ENCODE data around the gene LGMN. TPM values are rescaled to one million over a fixed set of nuclear protein-coding genes. Genes with fewer than 3 reads are reported as not detected.

LGMN gene
- total and polyA plus RNA-seq, 4 donors = 86.0 to 164 (median 97.8) TPM

DNA sequence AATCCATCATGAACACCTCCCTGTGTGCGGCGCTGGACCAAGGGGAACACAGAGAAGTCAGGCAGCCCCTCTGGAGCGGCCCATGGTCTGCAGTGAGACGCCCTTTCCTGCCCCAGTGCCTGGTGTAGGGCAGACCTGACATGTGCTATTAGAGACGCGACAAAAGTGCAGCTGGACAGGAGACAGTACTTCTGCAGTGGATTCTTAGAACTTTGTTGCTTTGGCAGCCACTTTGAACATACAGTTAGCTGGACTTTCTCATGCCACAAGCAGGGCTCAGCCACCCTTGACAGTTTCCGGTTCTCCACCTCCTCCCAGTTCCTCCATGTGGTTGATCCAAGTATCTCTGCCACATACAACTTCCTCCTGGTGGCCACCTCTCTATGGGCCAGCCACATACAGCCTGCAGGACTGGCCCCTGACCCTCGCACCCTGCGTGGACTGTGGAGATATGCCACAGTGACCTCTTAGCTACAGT is 45.9 kb downstream of the LGMN start:
- Histone ChIP-seq H3K9me3 (ENCODE audit: control insufficient read depth, low read length) (no peaks in the 10 kb centered on the region), H3K4me1 (ENCODE audit: control insufficient read depth in 1 of 2, insufficient read depth in 2 of 2, low read length in 2 of 2) (no peaks in the 10 kb centered on the region), H3K27ac (ENCODE audit: low read depth in 1 of 2, low read length in 2 of 2) (no peak overlapping the region), H3K36me3 (ENCODE audit: control insufficient read depth in 1 of 2, insufficient read depth in 2 of 2, low read length in 1 of 2) (peaks cover 0 to 2% of the 10 kb centered on the region in 2 donors), H3K4me3 (ENCODE audit: low read length in 2 of 2) (no peak overlapping the region), H3K27me3 (ENCODE audit: control insufficient read depth in 1 of 2, insufficient read depth in 2 of 2, low read length in 1 of 2) (no peaks in the 10 kb centered on the region)
- ATAC-seq (ENCODE audit: low FRiP score) (peak; percentile 33), DNase-seq (peak in 1 of 2 donors; percentile 66)
- WGBS, 2 donors = 89 to 92% methylated on average over 9 of the region's 9 CpGs
- intact Hi-C loops (cut with DNase I) = no loop called here

GRCh38 chr14:92701826-92702225 is 46.6 kb downstream of the LGMN start:
- Histone ChIP-seq H3K27ac (ENCODE audit: low read depth in 1 of 2, low read length in 2 of 2) (no peak overlapping the region), H3K4me3 (ENCODE audit: low read length in 2 of 2) (no peak overlapping the region), H3K27me3 (ENCODE audit: control insufficient read depth in 1 of 2, insufficient read depth in 2 of 2, low read length in 1 of 2) (no peaks in the 10 kb centered on the region), H3K36me3 (ENCODE audit: control insufficient read depth in 1 of 2, insufficient read depth in 2 of 2, low read length in 1 of 2) (peaks cover 0 to 2% of the 10 kb centered on the region in 2 donors), H3K4me1 (ENCODE audit: control insufficient read depth in 1 of 2, insufficient read depth in 2 of 2, low read length in 2 of 2) (no peaks in the 10 kb centered on the region), H3K9me3 (ENCODE audit: control insufficient read depth, low read length) (no peaks in the 10 kb centered on the region)
- ATAC-seq (ENCODE audit: low FRiP score) (no peak), DNase-seq (peak in 1 of 2 donors; percentile 4)
- WGBS, 2 donors = 89% methylated on average over 10 of the region's 10 CpGs
- intact Hi-C loops (cut with DNase I) = no loop called here

DNA sequence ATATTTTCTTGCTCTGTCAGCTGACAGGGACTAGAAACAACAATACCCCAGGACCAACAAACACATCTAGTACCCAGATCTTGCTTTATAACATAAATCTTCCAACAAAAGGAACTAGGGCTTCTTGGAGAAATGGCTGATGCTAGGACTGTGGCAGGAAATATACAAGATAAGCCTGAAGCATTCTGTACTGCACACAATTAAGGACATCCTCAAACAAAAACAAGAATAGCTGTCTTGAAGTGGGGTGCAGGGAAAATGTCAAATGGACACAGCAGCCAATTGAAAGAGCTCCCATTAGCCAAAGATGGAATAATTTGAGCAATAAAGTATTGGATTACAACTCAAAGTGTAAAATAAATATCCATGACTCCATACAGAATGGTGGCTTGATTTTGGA is 50.0 kb downstream of the LGMN start:
- intact Hi-C loops (cut with DNase I) = no loop called here
- H3K27me3 ChIP-seq (ENCODE audit: control insufficient read depth in 1 of 2, insufficient read depth in 2 of 2, low read length in 1 of 2) = no peaks in the 10 kb centered on the region
- DNase-seq (no peak), ATAC-seq (ENCODE audit: low FRiP score) (no peak)
- H3K9me3 ChIP-seq (ENCODE audit: control insufficient read depth, low read length) = no peaks in the 10 kb centered on the region
- H3K27ac ChIP-seq (ENCODE audit: low read depth in 1 of 2, low read length in 2 of 2) = no peak overlapping the region
- no peak overlapping the region for H3K4me3 ChIP-seq (ENCODE audit: low read length in 2 of 2)
- no peaks in the 10 kb centered on the region for H3K36me3 ChIP-seq (ENCODE audit: control insufficient read depth in 1 of 2, insufficient read depth in 2 of 2, low read length in 1 of 2)
- no peaks in the 10 kb centered on the region for H3K4me1 ChIP-seq (ENCODE audit: control insufficient read depth in 1 of 2, insufficient read depth in 2 of 2, low read length in 2 of 2)

GRCh38 chr14:92696366-92696765 is 52.1 kb downstream of the LGMN start:
- no peaks in the 10 kb centered on the region for H3K9me3 ChIP-seq (ENCODE audit: control insufficient read depth, low read length)
- H3K4me1 ChIP-seq (ENCODE audit: control insufficient read depth in 1 of 2, insufficient read depth in 2 of 2, low read length in 2 of 2) = no peaks in the 10 kb centered on the region
- no peaks in the 10 kb centered on the region for H3K36me3 ChIP-seq (ENCODE audit: control insufficient read depth in 1 of 2, insufficient read depth in 2 of 2, low read length in 1 of 2)
- H3K27ac ChIP-seq (ENCODE audit: low read depth in 1 of 2, low read length in 2 of 2) = no peak overlapping the region
- no peak for ATAC-seq (ENCODE audit: low FRiP score)
- no peaks in the 10 kb centered on the region for H3K27me3 ChIP-seq (ENCODE audit: control insufficient read depth in 1 of 2, insufficient read depth in 2 of 2, low read length in 1 of 2)
- H3K4me3 ChIP-seq (ENCODE audit: low read length in 2 of 2) = no peak overlapping the region
- DNase-seq = no peak
- intact Hi-C loops (cut with DNase I) = no loop called here
- 65 to 66% methylated on average over 4 of the region's 4 CpGs for WGBS, 2 donors

- Histone ChIP-seq H3K4me1 (ENCODE audit: control insufficient read depth in 1 of 2, insufficient read depth in 2 of 2, low read length in 2 of 2) (no peaks in the 10 kb centered on the region), H3K9me3 (ENCODE audit: control insufficient read depth, low read length) (no peaks in the 10 kb centered on the region), H3K27ac (ENCODE audit: low read depth in 1 of 2, low read length in 2 of 2) (no peak overlapping the region), H3K4me3 (ENCODE audit: low read length in 2 of 2) (no peak overlapping the region), H3K27me3 (ENCODE audit: control insufficient read depth in 1 of 2, insufficient read depth in 2 of 2, low read length in 1 of 2) (no peaks in the 10 kb centered on the region), H3K36me3 (ENCODE audit: control insufficient read depth in 1 of 2, insufficient read depth in 2 of 2, low read length in 1 of 2) (no peaks in the 10 kb centered on the region)
- intact Hi-C loops (cut with DNase I) = no loop called here
- WGBS, 2 donors = 93 to 100% methylated on average over 1 of the region's 1 CpG
- ATAC-seq (ENCODE audit: low FRiP score) = no peak
- peak in 1 of 2 donors; percentile 17 for DNase-seq
Observed at GRCh38 chr14:92695562-92695961, 52.9 kb downstream of the LGMN start.

GRCh38 chr14:92694807-92695206 is 53.6 kb downstream of the LGMN start:
- H3K27ac ChIP-seq (ENCODE audit: low read depth in 1 of 2, low read length in 2 of 2) = no peak overlapping the region
- ATAC-seq (ENCODE audit: low FRiP score) (no peak), DNase-seq (peak; percentile 38 to 68)
- no peaks in the 10 kb centered on the region for H3K36me3 ChIP-seq (ENCODE audit: control insufficient read depth in 1 of 2, insufficient read depth in 2 of 2, low read length in 1 of 2)
- intact Hi-C loops (cut with DNase I) = no loop called here
- H3K9me3 ChIP-seq (ENCODE audit: control insufficient read depth, low read length) = no peaks in the 10 kb centered on the region
- H3K27me3 ChIP-seq (ENCODE audit: control insufficient read depth in 1 of 2, insufficient read depth in 2 of 2, low read length in 1 of 2) = no peaks in the 10 kb centered on the region
- WGBS, 2 donors = 29 to 55% methylated on average over 5 of the region's 5 CpGs
- H3K4me3 ChIP-seq (ENCODE audit: low read length in 2 of 2) = no peak overlapping the region
- no peaks in the 10 kb centered on the region for H3K4me1 ChIP-seq (ENCODE audit: control insufficient read depth in 1 of 2, insufficient read depth in 2 of 2, low read length in 2 of 2)

DNA sequence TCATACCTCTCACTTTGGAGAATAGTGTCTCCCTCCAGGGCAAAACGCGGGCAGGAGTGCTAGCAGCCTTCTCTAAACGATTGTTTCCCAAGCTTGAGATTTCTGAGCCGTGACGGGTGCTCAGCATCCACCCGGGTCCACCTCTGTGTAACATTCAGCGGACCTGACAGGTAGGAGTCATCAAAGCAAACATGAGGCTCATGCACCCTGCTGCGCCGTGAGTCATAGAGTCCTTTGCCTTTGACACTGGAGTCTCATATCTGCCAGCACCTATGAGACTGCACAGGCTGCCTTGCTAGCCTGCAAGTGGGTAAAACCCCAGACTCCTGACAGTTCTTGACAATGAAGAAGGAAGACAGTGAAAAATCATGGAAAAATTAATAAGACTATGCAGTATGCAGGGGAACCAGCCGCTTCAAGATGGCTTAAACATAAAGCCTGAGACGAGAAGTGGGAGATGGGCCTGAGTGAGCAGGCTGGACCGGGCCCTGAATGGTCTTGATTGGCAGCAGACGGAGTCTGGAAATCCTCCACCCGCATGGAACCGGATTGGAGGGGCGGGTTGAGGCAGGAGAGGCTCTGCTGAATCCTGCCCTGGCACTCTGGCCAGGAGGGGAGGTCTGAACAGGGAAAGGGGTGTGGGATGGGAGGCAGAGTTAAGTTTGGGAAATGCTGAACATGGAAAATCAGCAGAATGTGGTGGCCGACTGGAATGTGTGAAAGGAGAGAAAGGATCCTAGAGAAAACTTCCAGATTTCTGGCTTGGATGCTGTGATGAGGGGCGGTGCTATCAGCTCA is 54.2 kb downstream of the LGMN start:
- H3K27ac ChIP-seq (ENCODE audit: low read depth in 1 of 2, low read length in 2 of 2) = no peak overlapping the region
- no peaks in the 10 kb centered on the region for H3K27me3 ChIP-seq (ENCODE audit: control insufficient read depth in 1 of 2, insufficient read depth in 2 of 2, low read length in 1 of 2)
- no peak overlapping the region for H3K4me3 ChIP-seq (ENCODE audit: low read length in 2 of 2)
- intact Hi-C loops (cut with DNase I) = no loop called here
- H3K4me1 ChIP-seq (ENCODE audit: control insufficient read depth in 1 of 2, insufficient read depth in 2 of 2, low read length in 2 of 2) = no peaks in the 10 kb centered on the region
- no peaks in the 10 kb centered on the region for H3K36me3 ChIP-seq (ENCODE audit: control insufficient read depth in 1 of 2, insufficient read depth in 2 of 2, low read length in 1 of 2)
- DNase-seq (peak in 1 of 2 donors; percentile 46), ATAC-seq (ENCODE audit: low FRiP score) (no peak)
- WGBS, 2 donors = 77 to 80% methylated on average over 18 of the region's 18 CpGs
- H3K9me3 ChIP-seq (ENCODE audit: control insufficient read depth, low read length) = no peaks in the 10 kb centered on the region

DNA sequence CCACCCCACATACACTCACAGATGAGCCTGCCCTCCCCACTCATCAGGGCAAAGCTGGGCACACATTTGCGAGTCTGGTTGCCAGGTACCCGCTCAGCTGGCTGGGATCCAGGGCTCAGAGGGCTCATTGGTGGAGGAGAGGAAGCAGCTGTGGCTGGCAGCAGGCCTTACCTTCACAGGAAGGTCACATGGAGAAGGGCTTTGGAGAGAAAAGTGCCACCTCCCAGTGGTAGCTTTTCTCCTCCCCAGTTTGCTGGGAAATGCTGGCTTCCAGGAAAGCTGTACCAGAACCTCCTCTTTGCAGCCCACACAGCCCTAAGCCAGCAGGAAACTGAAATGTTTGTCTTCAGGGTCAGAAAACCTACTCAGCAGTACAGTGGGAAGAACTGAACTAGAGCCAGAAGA is 55.6 kb downstream of the LGMN start:
- intact Hi-C loops (cut with DNase I) = no loop called here
- H3K27me3 ChIP-seq (ENCODE audit: control insufficient read depth in 1 of 2, insufficient read depth in 2 of 2, low read length in 1 of 2) = no peaks in the 10 kb centered on the region
- H3K9me3 ChIP-seq (ENCODE audit: control insufficient read depth, low read length) = no peaks in the 10 kb centered on the region
- peak; percentile 79 to 81 for DNase-seq
- peak; percentile 17 for ATAC-seq (ENCODE audit: low FRiP score)
- no peak overlapping the region for H3K4me3 ChIP-seq (ENCODE audit: low read length in 2 of 2)
- WGBS, 2 donors = 0 to 2% methylated on average over 2 of the region's 2 CpGs
- H3K4me1 ChIP-seq (ENCODE audit: control insufficient read depth in 1 of 2, insufficient read depth in 2 of 2, low read length in 2 of 2) = no peaks in the 10 kb centered on the region
- H3K36me3 ChIP-seq (ENCODE audit: control insufficient read depth in 1 of 2, insufficient read depth in 2 of 2, low read length in 1 of 2) = no peaks in the 10 kb centered on the region
- no peak overlapping the region for H3K27ac ChIP-seq (ENCODE audit: low read depth in 1 of 2, low read length in 2 of 2)

Measured in aorta (tissue), 5 donors.